ENCODE results near the gene RTP2.

DNA sequence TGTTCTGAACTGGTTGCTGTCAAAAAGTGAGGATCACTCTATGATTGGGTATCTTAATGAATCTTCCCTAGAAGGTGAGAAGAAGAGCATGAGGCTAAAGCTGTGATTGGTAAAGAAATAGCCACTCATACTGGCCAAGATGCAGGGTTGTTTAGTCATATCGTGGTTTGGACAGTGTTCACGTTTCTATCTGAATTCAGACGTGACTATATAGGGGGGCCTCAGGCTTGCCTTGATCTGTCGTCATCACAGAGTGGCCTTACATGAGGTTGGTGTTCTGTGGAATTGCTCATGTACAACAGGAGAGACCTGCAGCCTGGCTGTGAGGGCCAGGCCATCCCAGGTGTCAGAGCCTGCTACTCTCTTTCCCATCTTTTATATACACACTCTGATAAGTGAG is 12.4 kb downstream of the RTP2 start:
- TF ChIP-seq CTCF (conservative IDR thresholded peaks at IDR 0.05 in 1 of 2, IDR thresholded peaks at IDR 0.05 in 1 of 2; ENCODE audit: extremely low read depth in 1 of 2, insufficient read depth in 1 of 2, low read depth in 1 of 2, low read length in 2 of 2) (no peak), EZH2 (IDR thresholded peaks at IDR 0.05; ENCODE audit: borderline replicate concordance, low read length) (no peak)

All from mammary epithelial cell (primary cell).